HG03139 (cell line): ENCODE results near the gene NUP133.
"Not testable (repeated sequence)": the region's sequence is repeated elsewhere in the genome, so short reads cannot be mapped to it uniquely, and the experiment has no call there.

Experiments used
- ATAC-seq: cut with Tn5 transposase; IDR thresholded peaks from one replicate; pipeline ENCODE4 v1.9.1; 2021; ENCODE audit not compliant: unreplicated experiment

Gene NUP133

GRCh38 chr1:229507951-229508822, at the start of gene NUP133:
Gene NUP133, minus strand, starts transcription at chr1:229508341. Its CDS starts 92 bp downstream, at chr1:229508249.
- ATAC-seq, result peak; percentile 93

- ATAC-seq, result no peak
These were observed 49.2 kb upstream of the NUP133 start for GRCh38 chr1:229557200-229557850.

DNA sequence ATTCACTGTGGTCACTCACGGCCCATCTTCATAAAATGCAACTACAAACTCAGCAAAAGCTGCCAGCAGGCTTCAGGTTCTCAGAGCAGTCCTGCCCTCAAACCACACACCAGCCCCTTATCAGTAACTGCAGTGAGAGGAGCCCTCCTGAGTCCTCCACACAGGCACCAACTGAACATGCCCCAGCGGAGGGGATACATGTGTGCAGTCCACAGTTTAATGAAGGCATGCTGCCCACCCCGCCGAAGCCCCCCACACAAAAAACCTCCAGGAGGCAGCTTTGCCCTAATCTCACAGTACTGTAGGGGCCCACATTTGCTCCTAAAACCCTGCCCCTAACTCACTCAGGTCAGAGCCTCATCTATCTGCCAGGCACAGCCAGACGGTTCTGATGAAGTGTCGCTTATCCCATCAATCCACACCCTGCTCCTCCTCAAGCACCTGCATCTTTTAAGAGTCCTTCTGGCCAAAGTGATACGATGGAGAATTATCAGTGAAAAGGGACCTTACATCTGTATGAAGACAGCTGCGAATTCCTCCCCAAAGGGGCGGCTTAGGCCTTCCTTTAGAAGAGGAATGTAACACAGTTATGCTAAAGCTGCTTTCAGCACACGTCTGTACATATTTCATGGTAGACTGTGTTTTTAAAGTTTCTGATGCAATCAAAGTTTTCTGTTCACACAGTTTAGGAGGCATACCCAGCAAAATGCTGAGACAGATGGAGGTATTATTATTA, 46.9 kb upstream of the NUP133 start:
- no peak for ATAC-seq

DNA sequence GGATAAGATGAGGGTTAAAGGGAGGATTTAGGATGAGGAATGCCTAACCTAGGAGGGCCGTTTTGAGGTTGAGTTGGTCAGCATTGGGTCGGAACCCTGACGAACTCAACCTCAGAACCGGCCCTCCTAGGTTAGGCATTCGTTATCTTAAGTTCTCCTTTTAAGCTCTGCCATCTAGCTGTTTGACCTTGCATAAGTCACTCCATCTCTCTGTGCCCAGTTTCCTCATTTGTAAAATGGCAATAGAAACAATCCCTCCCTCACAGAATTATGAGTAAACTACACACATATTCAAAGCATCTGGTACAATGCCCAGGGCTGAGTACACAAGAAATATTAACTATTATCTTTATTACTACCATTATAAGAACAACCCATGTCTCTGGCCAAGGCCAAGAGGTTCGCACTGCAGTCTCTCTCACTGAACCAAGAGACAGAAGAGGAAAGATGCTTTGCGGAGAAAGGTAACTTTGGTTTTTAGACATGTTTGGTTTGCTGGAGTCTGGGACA, 45.5 kb upstream of the NUP133 start:
- ATAC-seq, result no peak

DNA sequence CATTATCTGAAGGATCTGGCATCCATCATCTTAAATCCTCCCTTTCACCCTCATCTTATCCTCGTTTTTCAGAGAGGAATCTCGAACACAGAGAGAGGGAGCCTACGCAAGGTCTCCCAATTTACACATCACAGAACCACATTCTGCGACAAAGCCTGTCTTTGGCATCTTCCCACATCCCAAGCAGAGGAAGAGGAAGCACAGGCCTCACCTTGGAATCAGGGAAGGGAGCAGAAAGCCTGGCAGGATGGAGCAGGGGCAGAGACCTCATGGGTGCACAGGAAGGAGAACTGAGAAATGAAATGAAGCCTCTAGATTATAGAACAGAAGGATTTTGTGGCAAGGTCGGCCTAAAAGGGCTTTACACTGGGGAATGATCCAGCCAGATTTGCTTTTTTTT, 44.6 kb upstream of the NUP133 start:
- ATAC-seq, result no peak

DNA sequence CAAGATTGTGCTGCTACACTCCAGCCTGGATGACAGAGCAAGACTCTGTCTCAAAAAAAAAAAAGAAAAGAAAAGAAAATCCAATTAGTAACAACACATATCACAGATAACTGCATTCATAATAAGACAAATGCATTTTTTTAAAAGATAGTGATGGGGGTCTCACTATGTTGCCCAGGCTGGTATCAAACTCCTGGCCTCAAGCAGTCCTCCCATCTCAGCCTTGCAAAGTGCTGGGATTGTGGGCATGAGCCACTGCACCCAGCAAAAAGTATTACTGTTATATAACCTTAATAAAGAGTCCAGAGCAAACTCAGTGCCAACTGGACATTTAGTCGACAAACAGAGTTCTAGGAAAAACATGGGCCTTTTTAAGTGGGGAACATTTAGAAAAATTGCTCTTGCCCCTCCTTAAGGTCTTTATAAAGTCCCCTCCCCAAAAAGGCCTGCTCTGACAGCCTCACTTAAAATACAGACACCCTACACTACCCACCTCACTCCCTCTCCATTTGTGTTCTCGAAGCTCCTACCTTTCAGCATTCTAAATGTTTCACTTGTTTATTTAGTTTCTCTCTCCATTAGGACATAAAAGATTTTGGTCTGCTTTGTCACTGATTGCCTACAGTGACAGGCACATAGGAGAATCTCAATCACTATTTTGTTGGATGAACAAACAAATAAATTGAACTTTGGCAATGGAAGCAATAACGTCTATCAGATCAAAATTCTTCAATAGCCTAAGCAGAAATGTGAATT, 42.8 kb upstream of the NUP133 start:
- no peak for ATAC-seq

DNA sequence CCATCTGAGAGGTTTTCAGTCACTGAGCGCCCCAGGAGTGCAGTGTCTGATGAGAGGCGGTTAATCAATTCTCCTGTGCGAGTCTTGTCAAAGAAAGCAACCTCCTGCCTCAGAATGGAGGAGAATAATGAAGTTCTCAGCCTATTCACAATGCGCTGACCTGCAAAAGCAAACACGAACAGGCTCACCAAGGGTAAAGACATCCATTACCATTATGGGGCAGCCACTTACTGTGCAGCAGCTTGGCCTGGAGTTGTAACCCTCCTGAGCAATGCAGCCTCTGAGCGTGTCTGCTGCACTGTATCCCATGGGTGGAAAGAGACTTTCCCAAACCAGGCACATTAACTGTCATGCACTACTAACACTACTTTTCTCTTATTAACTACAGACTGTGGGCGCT, 39.4 kb upstream of the NUP133 start:
- ATAC-seq, result no peak

DNA sequence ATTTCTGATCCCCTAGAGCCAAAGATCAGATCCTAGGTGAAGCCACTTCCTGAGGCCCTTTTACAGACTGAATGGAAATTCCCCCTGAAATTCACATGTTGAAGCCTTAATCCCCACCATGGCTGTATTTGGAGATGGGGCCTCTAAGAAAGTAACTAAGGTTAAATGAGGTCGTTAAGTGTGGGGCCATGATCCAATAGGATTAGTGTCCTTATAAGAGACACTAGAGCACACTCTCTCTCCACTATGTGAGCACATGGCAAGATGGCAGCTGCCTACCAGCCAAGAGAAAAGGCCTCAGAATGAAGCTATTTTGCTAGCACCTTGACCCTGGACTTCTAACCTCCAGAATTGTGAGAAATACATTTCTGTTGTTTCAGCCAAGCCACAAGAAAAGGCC, 36.4 kb upstream of the NUP133 start:
- ATAC-seq, result no peak

DNA sequence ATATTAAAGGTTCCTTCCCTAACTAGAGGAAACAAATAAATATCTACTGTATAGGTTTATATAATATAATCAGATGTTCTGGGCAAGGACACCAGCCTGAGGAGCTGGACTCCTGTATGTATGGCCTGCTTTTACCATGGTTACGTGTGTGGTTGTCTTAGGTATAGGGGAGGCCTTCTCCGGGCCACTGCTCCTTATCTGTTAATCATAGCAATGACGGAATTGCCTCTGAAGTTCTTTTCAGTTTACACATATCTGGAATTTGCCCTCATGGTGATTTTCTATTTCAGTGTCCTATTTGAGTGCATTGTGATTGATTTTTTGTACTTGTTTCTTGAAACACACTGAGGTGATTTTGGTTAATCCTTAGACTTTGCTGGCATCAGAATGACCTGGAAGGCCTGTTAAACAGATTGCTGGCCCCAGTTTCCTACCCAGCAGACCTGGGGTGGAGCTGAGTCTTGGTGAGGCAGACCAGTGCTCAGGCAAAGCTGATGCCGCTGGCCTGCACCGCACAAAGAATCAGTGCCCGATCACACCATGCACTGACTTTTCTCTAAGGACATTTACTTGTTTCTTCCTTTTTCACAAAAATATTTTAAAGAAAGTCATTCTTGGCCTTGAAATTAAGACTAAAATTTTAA, 31.8 kb upstream of the NUP133 start:
- ATAC-seq, result no peak

- no peak for ATAC-seq
These were observed 30.8 kb upstream of the NUP133 start for GRCh38 chr1:229538945-229539344.

DNA sequence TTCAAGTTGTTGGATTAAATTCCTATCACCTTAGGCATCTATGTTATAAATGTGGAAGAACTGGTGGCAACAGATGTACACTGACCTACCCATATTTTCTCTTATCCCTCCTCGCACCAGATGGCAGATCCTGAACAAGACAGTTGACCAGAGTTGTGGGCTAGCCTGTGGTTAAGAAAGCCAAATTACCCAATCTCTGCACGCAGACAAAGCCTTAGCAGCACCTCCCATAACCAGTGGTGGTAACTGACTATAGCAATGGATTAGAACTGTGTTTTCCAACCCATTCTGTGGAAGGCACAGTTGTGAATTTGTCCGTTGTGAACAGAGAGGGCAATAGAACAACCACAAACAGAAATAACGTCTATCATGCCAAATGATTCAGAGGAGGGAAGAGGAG, 29.8 kb upstream of the NUP133 start:
- ATAC-seq, result no peak

DNA sequence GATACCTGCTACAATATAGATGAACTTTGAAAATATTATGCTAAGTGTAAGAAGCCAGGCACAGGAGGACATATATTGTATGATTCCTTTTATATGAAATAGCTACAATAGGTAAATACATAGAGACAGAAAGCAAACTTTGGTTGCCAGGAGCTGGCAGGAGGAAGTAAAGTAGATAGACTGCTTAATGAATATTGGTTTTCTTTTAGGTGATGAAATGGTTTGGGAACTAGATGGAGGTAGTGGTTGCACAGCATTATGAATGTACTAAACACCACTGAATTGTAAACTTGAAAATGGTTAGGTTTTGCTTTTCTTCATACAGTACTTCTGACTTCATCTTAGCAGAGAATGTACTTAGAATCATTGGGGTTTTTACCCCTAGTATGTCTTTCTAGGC, 28.8 kb upstream of the NUP133 start:
- ATAC-seq, result no peak

DNA sequence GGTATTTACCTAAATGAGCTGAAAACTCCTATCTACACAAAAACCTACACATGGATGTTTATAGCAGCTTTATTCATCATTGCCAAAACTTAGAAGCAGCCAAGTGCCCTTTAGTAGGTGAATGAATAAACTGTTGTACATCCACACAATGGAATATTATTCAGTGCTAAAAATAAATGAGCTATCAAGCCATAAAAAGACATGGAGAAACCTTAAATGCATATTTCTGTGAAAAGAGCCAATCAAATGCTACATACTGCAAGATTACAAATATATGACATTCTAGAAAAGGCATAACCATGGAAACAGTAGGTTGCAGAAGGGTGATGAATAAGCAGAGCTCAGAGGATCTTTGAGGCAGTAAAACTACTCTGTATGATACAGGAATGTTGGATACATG, 27.1 kb upstream of the NUP133 start:
- ATAC-seq, result no peak

- no peak for ATAC-seq
These were observed 23.2 kb upstream of the NUP133 start for GRCh38 chr1:229531326-229531725.

GRCh38 chr1:229529639-229530038, 21.5 kb upstream of the NUP133 start:
- ATAC-seq, result no peak

DNA sequence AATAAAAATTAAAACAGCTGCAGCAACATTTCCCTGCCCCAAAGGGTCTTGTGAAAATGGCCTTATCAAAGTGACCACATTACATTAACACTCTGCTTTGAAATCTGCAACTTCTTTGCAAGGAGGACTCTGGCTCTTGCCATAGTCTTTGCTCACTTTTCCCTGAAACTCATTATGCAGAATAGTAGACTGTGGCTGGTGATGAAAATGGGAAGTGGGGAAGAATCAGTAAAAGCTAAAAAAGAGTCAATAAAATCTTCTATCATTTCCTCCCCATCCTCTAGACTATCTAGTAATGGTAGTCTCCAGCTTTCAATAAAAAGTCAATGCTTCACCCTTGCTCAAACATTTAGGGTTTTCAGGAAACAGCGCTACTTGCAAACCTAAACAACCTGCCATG, 18.6 kb upstream of the NUP133 start:
- ATAC-seq, result no peak

GRCh38 chr1:229523052-229523451, 14.9 kb upstream of the NUP133 start:
- ATAC-seq, result no peak

DNA sequence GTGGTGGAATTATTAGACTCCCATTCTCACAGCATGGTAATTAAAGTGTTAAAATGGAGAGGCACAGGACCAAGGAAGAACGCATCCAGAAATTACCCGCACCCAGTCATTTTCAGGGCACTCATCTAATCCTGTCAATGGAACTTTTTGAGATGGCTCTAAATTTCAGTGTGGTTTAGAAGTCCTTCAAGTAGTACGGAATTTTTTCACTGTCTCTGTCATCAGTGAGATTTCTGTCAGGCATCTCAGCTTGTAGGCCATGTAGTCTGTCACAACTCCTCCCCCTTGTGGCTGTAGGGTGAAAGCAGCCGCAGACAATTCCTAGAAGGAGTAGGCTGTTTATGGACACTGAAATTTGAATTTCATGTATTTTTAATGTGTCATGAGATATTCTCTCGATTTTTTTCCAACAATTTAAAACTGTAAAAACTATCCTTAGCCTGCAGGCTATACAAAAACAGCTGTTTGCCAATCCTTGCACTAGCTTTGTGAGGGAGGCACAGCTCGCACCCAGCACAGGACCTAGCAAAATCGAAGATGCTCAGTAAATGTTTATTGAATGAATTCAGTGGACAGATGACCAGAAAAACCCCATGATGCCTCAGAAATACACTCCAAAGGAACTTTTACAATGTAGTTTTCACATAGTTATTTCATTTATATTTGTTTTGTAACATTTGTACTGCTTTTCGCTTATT, 6.6 kb upstream of the NUP133 start:
- ATAC-seq, result peak; percentile 56

GRCh38 chr1:229511625-229512024, 3.5 kb upstream of the NUP133 start:
- not testable (repeated sequence) for ATAC-seq

GRCh38 chr1:229511201-229511600, 3.1 kb upstream of the NUP133 start:
- not testable (repeated sequence) for ATAC-seq
